Kidney (tissue), 14 donors: ENCODE data around the gene COL8A1. TPM values are rescaled to one million over a fixed set of nuclear protein-coding genes. Genes with fewer than 3 reads are reported as not detected.

Experiments used
- DNase-seq, 5 donors: peaks; one replicate each; pipeline ENCODE4 v3.0.0-alpha.2; 2013 to 2020
- FAIRE-seq: peaks from 2 replicates; lab custom pipeline; 2012; peaks lifted over from hg19 to GRCh38; lab: Jason Lieb, UNC
- H3K27ac ChIP-seq, 2 donors: one replicate each; pipeline ENCODE4 v1.7.0; 2013; ENCODE audit warnings: low read depth in 2 of 2, low read length in 2 of 2, inconsistent platforms in 1 of 2
- H3K27me3 ChIP-seq: one replicate; pipeline ENCODE4 v1.7.1; 2013; ENCODE audit warnings: low read length, inconsistent platforms; ENCODE audit not compliant: control insufficient read depth, insufficient read depth
- H3K36me3 ChIP-seq, 3 donors: one replicate each; pipeline versions ENCODE4 v1.7.0 to v1.7.1; 2013; ENCODE audit warnings: low read length in 3 of 3, control low read depth in 1 of 3, inconsistent platforms in 1 of 3; ENCODE audit not compliant: insufficient read depth in 3 of 3, control insufficient read depth in 2 of 3
- H3K4me1 ChIP-seq, 3 donors: one replicate each; pipeline versions ENCODE4 v1.7.0 to v1.7.1; 2013; ENCODE audit warnings: low read length in 3 of 3, inconsistent platforms in 1 of 3, low read depth in 1 of 3; ENCODE audit not compliant: control insufficient read depth in 2 of 3, insufficient read depth in 2 of 3
- H3K4me3 ChIP-seq, 3 donors: one replicate each; pipeline versions ENCODE4 v1.7.0 to v1.8.1; 2013; ENCODE audit warnings: low read length in 3 of 3, control low read depth in 1 of 3, inconsistent platforms in 1 of 3
- H3K9ac ChIP-seq, 3 donors: one replicate each; pipeline versions ENCODE4 v1.7.0 to v1.7.1; 2013; ENCODE audit warnings: low read length in 3 of 3, control low read depth in 1 of 3, inconsistent platforms in 1 of 3
- H3K9me3 ChIP-seq, 3 donors: one replicate each; pipeline versions ENCODE4 v1.7.0 to v1.7.1; 2013; ENCODE audit warnings: low read length in 3 of 3, control low read depth in 1 of 3, inconsistent platforms in 1 of 3; ENCODE audit not compliant: control insufficient read depth in 2 of 3, insufficient read depth in 1 of 3
- CTCF ChIP-seq: IDR thresholded peaks from 3 replicates; pipeline ENCODE4 v1.5.1; 2012; ENCODE audit warnings: mild to moderate bottlenecking, moderate library complexity, borderline replicate concordance; ENCODE audit not compliant: insufficient read depth; ENCODE audit errors: extremely low read depth
- intact Hi-C: fragments of 100-400 bp; cut with DNase I; formaldehyde crosslinking; loops from one replicate; pipeline ENCODE4 v1.11.1; 2022
- polyA plus RNA-seq: library from polyadenylated mRNA; stranded (reverse); fragments of 350-450 nt; fragmentation: Illumina TruSeq; extraction: RNeasy Lipid Tissue Mini Kit (QIAGEN cat#74804); gene quantifications from one replicate; pipeline ENCODE4 v1.2.3, GENCODE V29; 2014; ENCODE audit warnings: low read depth, low replicate concordance; ENCODE audit not compliant: insufficient read depth
- total RNA-seq: library from RNA; stranded (reverse); fragmentation: NEBNext Ultra II Directional; extraction: Animal tissue kit (Norgen Biotek cat#: 25700); gene quantifications from one replicate; pipeline ENCODE4 v1.2.1, GENCODE V29; 2021
- donor health status: control.
- donor health status: control.
- donor health status: control.
- donor health status: control.
- donor health status: control.
- donor health status: DM: yes; HTN: yes; CAD: no.
- donor health status: Normal renal cell carcinoma (clear cell type).

COL8A1 gene
- total and polyA plus RNA-seq, 2 donors from 2014 or later, result 3.6 to 24.2 TPM

GRCh38 chr3:99708207-99708745 is 69.9 kb downstream of the COL8A1 start:
- H3K4me3 ChIP-seq, result no peak overlapping the region
- H3K27me3 ChIP-seq, result no peaks in the 10 kb centered on the region
- intact Hi-C loops, result no loop called here
- H3K9ac ChIP-seq, result no peak overlapping the region
- FAIRE-seq, result no peak
- no peaks in the 10 kb centered on the region for H3K4me1 ChIP-seq
- no peak for TF ChIP-seq CTCF
- no peaks in the 10 kb centered on the region for H3K9me3 ChIP-seq
- no peak overlapping the region for H3K27ac ChIP-seq
- DNase-seq, result no peak
- H3K36me3 ChIP-seq, result no peaks in the 10 kb centered on the region

GRCh38 chr3:99709686-99710085 is 71.3 kb downstream of the COL8A1 start:
- no peaks in the 10 kb centered on the region for H3K36me3 ChIP-seq
- H3K9me3 ChIP-seq, result no peaks in the 10 kb centered on the region
- TF ChIP-seq CTCF, result no peak
- H3K27me3 ChIP-seq, result no peaks in the 10 kb centered on the region
- H3K9ac ChIP-seq, result no peak overlapping the region
- H3K27ac ChIP-seq, result no peak overlapping the region
- no peak for FAIRE-seq
- no peaks in the 10 kb centered on the region for H3K4me1 ChIP-seq
- H3K4me3 ChIP-seq, result no peak overlapping the region
- intact Hi-C loops, result no loop called here
- no peak for DNase-seq

GRCh38 chr3:99710094-99710493 is 71.7 kb downstream of the COL8A1 start:
- no peaks in the 10 kb centered on the region for H3K9me3 ChIP-seq
- no peak overlapping the region for H3K9ac ChIP-seq
- H3K27ac ChIP-seq, result no peak overlapping the region
- no peak for TF ChIP-seq CTCF
- FAIRE-seq (no peak), DNase-seq (no peak)
- H3K4me3 ChIP-seq, result no peak overlapping the region
- no peaks in the 10 kb centered on the region for H3K27me3 ChIP-seq
- no peaks in the 10 kb centered on the region for H3K4me1 ChIP-seq
- intact Hi-C loops, result no loop called here
- H3K36me3 ChIP-seq, result no peaks in the 10 kb centered on the region

DNA sequence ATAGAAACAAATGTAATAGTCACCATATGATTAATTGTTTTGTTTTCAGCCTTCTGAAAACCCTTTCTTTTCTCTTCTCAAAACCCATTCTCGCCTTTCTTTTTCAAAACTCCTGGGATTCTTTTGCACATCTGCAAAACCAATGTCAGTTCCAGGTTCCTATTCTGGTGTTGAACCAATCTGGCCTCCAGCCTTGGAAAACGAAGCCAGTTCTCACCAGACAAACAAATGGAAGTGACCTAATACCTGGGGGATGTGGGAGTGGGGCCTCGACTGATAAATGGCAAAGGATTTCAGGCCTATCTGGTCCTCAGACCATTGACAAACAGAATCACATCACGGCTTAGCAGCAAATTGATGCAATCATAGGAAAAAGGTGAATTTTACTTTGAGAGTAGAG is 73.0 kb downstream of the COL8A1 start:
- Histone ChIP-seq H3K9me3 (no peaks in the 10 kb centered on the region), H3K4me1 (no peaks in the 10 kb centered on the region), H3K4me3 (no peak overlapping the region), H3K27me3 (no peaks in the 10 kb centered on the region), H3K27ac (no peak overlapping the region), H3K36me3 (no peaks in the 10 kb centered on the region), H3K9ac (no peak overlapping the region)
- intact Hi-C loops, result no loop called here
- FAIRE-seq (no peak), DNase-seq (no peak)
- no peak for TF ChIP-seq CTCF
